ENCODE data around the gene GPX7.

Gene GPX7

DNA sequence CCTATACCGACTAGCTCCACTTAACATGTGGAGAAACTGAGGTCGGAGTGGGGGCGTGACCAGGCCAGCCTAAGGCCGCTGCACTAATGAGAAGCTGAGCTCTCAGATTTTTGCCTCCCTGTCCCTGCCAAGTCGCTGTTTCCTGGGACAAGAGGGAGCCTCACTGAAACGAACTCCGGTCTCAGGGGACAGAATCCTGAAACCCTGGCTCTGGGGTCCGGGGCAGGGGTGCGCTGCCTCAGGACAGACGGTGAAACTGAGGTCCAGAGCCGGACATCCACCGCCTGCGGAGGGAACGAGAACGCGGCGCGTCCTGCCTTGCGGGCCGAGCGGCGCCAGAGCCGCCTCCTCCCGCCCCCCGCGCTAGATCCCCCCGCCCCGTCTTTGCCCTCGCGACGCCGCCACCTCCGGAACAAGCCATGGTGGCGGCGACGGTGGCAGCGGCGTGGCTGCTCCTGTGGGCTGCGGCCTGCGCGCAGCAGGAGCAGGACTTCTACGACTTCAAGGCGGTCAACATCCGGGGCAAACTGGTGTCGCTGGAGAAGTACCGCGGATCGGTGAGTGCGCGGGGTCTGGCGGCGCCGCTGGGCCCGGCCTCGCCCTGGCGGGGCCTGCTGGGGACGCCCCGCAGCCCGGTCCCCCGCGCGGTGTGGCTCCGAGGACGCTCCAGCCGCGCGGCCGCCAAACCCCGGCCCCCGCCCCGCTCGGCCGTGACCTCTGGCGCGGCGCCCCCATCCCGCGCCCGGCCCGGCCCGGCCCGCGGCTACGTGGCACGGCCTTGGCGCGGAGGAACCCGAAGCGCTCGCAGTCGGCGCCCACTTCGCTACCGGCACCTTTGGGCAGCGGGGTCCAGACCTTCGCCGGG is at the start of gene GPX7:
GPX7 (plus strand) TSS at position 381 of the 865 bp plus-strand sequence; CDS start at position 420, 39 bp downstream.
- Histone ChIP-seq H3K9me3 (ENCODE audit: control insufficient read depth, low read length) (no peaks in the 10 kb centered on the region), H2AFZ (peak within 1 kb of the TSS; percentile 87), H3K27me3 (ENCODE audit: control insufficient read depth, insufficient read depth, low read length) (no peaks in the 10 kb centered on the region), H3K4me3 (ENCODE audit: low read depth, low read length) (peak within 1 kb of the TSS; percentile 49), H3K4me1 (no peaks in the 10 kb centered on the region), H3K79me2 (no peaks in the 10 kb centered on the region), H3K9ac (peak within 1 kb of the TSS; percentile 67), H3K36me3 (ENCODE audit: control insufficient read depth, insufficient read depth, low read length) (no peaks in the 10 kb centered on the region), H3K4me2 (ENCODE audit: low read length) (peak within 1 kb of the TSS; percentile 76), H3K27ac (peak within 1 kb of the TSS; percentile 68)
- TF ChIP-seq, protein P1, sequence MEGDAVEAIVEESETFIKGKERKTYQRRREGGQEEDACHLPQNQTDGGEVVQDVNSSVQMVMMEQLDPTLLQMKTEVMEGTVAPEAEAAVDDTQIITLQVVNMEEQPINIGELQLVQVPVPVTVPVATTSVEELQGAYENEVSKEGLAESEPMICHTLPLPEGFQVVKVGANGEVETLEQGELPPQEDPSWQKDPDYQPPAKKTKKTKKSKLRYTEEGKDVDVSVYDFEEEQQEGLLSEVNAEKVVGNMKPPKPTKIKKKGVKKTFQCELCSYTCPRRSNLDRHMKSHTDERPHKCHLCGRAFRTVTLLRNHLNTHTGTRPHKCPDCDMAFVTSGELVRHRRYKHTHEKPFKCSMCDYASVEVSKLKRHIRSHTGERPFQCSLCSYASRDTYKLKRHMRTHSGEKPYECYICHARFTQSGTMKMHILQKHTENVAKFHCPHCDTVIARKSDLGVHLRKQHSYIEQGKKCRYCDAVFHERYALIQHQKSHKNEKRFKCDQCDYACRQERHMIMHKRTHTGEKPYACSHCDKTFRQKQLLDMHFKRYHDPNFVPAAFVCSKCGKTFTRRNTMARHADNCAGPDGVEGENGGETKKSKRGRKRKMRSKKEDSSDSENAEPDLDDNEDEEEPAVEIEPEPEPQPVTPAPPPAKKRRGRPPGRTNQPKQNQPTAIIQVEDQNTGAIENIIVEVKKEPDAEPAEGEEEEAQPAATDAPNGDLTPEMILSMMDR (IDR thresholded peaks at IDR 0.05): no peak

- Histone ChIP-seq H3K4me3 (ENCODE audit: low read depth, low read length) (peak within 1 kb of the TSS; percentile 95), H3K27ac (peak within 1 kb of the TSS; percentile 92), H2AFZ (peak within 1 kb of the TSS; percentile 93), H3K4me2 (ENCODE audit: low read length) (peak within 1 kb of the TSS; percentile 90), H3K79me2 (peaks cover 3% of the 10 kb centered on the region), H3K27me3 (ENCODE audit: control insufficient read depth, insufficient read depth, low read length) (no peaks in the 10 kb centered on the region), H3K4me1 (no peaks in the 10 kb centered on the region), H3K36me3 (ENCODE audit: control insufficient read depth, insufficient read depth, low read length) (no peaks in the 10 kb centered on the region), H3K9me3 (ENCODE audit: control insufficient read depth, low read length) (no peaks in the 10 kb centered on the region), H3K9ac (peak within 1 kb of the TSS; percentile 67)
- TF ChIP-seq, protein P1 (IDR thresholded peaks at IDR 0.05): peak; percentile 15
These were observed 49.4 kb upstream of the GPX7 start, which contains the start of gene TUT4 for GRCh38 chr1:52552505-52553361. TUT4 (minus strand) TSS chr1:52553092; CDS start chr1:52526280, 26,812 bp downstream.

- Histone ChIP-seq H3K4me3 (ENCODE audit: low read depth, low read length) (peak overlapping the region; percentile 95), H3K4me2 (ENCODE audit: low read length) (peak overlapping the region; percentile 90), H3K9ac (peak overlapping the region; percentile 67), H3K9me3 (ENCODE audit: control insufficient read depth, low read length) (no peaks in the 10 kb centered on the region), H2AFZ (peak overlapping the region; percentile 93), H3K27me3 (ENCODE audit: control insufficient read depth, insufficient read depth, low read length) (no peaks in the 10 kb centered on the region), H3K36me3 (ENCODE audit: control insufficient read depth, insufficient read depth, low read length) (no peaks in the 10 kb centered on the region), H3K79me2 (peaks cover 3% of the 10 kb centered on the region), H3K27ac (peak overlapping the region; percentile 92), H3K4me1 (no peaks in the 10 kb centered on the region)
- TF ChIP-seq, protein P1 (IDR thresholded peaks at IDR 0.05): no peak
These were observed 48.6 kb upstream of the GPX7 start for GRCh38 chr1:52553362-52554266.

- H3K9ac ChIP-seq: no peak overlapping the region
- H3K9me3 ChIP-seq (ENCODE audit: control insufficient read depth, low read length): no peaks in the 10 kb centered on the region
- H2AFZ ChIP-seq: peak overlapping the region; percentile 93
- no peaks in the 10 kb centered on the region for H3K27me3 ChIP-seq (ENCODE audit: control insufficient read depth, insufficient read depth, low read length)
- H3K4me3 ChIP-seq (ENCODE audit: low read depth, low read length): peak overlapping the region; percentile 95
- no peak overlapping the region for H3K4me2 ChIP-seq (ENCODE audit: low read length)
- no peaks in the 10 kb centered on the region for H3K36me3 ChIP-seq (ENCODE audit: control insufficient read depth, insufficient read depth, low read length)
- H3K4me1 ChIP-seq: no peaks in the 10 kb centered on the region
- peaks cover 3% of the 10 kb centered on the region for H3K79me2 ChIP-seq
- no peak overlapping the region for H3K27ac ChIP-seq
- TF ChIP-seq, protein P1 (IDR thresholded peaks at IDR 0.05): no peak
These were observed 47.9 kb upstream of the GPX7 start for GRCh38 chr1:52554267-52554640.
